Adipocyte (in vitro differentiated cells): Measurements from ENCODE around the gene NOS3.

Experiments used
- DNase-seq: peaks from one replicate; pipeline ENCODE4 v3.0.0-alpha.2; 2015; ENCODE audit warnings: low read depth
- H3K27me3 ChIP-seq: replicated peaks from 2 replicates; pipeline ENCODE4 v1.7.0; 2013; ENCODE audit warnings: mild to moderate bottlenecking, low read length, moderate library complexity; ENCODE audit not compliant: control insufficient read depth, insufficient read depth
- H3K36me3 ChIP-seq: 2 replicates; pipeline ENCODE4 v1.7.0; 2013; ENCODE audit warnings: low read length, mild to moderate bottlenecking, moderate library complexity; ENCODE audit not compliant: control insufficient read depth, insufficient read depth, severe bottlenecking
- H3K4me1 ChIP-seq: 2 replicates; pipeline ENCODE4 v1.7.0; 2013; ENCODE audit warnings: mild to moderate bottlenecking, low read length, moderate library complexity; ENCODE audit not compliant: control insufficient read depth, insufficient read depth
- H3K4me3 ChIP-seq: 2 replicates; pipeline ENCODE4 v1.7.0; 2013; ENCODE audit warnings: mild to moderate bottlenecking, low read length, moderate library complexity
- H3K9ac ChIP-seq: 2 replicates; pipeline ENCODE4 v1.7.0; 2013; ENCODE audit warnings: mild to moderate bottlenecking, low read length, moderate library complexity
- H3K9me3 ChIP-seq: 2 replicates; pipeline ENCODE4 v1.7.0; 2013; ENCODE audit warnings: mild to moderate bottlenecking, low read length, moderate library complexity; ENCODE audit not compliant: control insufficient read depth

NOS3 gene

DNA sequence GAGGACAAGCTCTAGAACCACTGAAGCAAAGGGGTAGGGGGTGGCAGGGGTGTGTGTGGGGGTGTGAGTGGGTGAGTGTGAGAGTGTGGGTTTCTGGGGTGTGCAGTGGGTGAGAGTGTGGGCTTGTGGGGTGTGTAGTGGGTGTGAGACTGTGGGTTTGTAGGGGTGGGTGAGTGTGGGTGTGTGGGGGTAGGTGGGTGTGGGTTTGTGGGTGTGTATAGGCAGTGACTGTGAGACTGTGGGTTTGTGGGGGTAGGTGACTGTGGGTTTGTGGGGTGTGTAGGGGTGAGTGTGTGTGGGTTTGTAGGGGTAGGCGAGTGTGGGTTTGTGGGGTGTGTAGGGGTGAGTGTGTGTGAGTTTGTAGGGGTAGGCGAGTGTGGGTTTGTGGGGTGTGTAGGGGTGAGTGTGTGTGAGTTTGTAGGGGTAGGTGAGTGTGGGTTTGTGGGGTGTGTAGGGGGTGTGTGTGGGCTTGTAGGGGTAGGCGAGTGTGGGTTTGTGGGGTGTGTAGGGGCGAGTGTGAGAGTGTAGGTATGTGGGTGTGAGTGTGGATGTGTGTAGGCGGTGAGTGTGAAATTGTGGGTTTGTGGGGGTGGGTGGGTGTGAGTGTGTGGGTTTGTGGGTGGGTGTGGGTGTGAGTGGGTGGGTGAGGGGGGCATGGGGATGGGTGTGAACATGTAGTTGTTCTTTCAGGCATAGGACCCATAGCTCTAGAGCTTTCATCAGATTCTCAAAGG, 8.8 kb downstream of the NOS3 start:
- H3K27me3 ChIP-seq: peaks cover 35% of the 10 kb centered on the region
- no peak overlapping the region for H3K4me3 ChIP-seq
- DNase-seq: no peak
- H3K9ac ChIP-seq: no peak overlapping the region
- H3K36me3 ChIP-seq: no peaks in the 10 kb centered on the region
- no peaks in the 10 kb centered on the region for H3K4me1 ChIP-seq
- H3K9me3 ChIP-seq: no peaks in the 10 kb centered on the region

GRCh38 chr7:151000897-151001495, 10.2 kb downstream of the NOS3 start:
- H3K4me1 ChIP-seq: no peaks in the 10 kb centered on the region
- peaks cover 42% of the 10 kb centered on the region for H3K27me3 ChIP-seq
- no peak overlapping the region for H3K4me3 ChIP-seq
- H3K9me3 ChIP-seq: no peaks in the 10 kb centered on the region
- no peak overlapping the region for H3K9ac ChIP-seq
- H3K36me3 ChIP-seq: no peaks in the 10 kb centered on the region
- DNase-seq: no peak

DNA sequence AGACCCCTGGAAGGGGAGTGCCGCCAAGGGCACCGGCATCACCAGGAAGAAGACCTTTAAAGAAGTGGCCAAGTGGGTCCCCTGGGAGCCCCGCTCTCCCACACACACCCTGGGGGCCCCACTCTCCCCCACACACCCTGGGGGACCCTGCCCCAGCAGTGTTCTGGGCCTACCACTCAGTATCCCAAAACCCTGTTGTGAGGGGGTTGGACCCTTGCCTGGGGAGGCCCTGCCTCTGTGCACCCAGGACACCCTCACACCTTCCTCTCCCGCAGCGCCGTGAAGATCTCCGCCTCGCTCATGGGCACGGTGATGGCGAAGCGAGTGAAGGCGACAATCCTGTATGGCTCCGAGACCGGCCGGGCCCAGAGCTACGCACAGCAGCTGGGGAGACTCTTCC, 10.7 kb downstream of the NOS3 start:
- no peak overlapping the region for H3K4me3 ChIP-seq
- H3K9ac ChIP-seq: no peak overlapping the region
- H3K4me1 ChIP-seq: no peaks in the 10 kb centered on the region
- no peaks in the 10 kb centered on the region for H3K9me3 ChIP-seq
- H3K36me3 ChIP-seq: no peaks in the 10 kb centered on the region
- DNase-seq: no peak
- peaks cover 42% of the 10 kb centered on the region for H3K27me3 ChIP-seq

- no peak overlapping the region for H3K4me3 ChIP-seq
- H3K36me3 ChIP-seq: no peaks in the 10 kb centered on the region
- no peak overlapping the region for H3K9ac ChIP-seq
Measured at GRCh38 chr7:151003572-151003971, 12.8 kb downstream of the NOS3 start.

DNA sequence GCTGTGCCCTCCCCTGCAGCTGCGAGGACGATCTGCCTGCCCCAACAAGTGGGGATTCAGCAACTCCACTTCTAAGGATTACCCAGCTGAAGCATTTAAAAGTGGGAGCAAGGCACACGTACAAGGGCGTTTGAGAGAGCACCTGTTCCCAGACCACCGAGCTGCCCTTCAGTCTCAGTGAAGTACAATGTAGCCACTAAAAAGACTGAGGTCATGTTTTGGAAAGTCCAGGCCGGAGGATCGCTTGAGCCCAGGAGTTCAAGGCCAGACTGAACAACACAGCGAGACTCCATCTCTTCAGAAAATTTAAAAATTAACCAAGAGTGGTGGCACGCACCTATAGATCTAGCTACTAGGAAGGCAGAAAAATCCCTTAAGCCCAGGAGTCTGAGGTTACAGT, 14.7 kb downstream of the NOS3 start:
- DNase-seq: no peak
- Histone ChIP-seq H3K4me1 (no peaks in the 10 kb centered on the region), H3K36me3 (no peaks in the 10 kb centered on the region), H3K4me3 (no peak overlapping the region), H3K27me3 (peaks cover 23% of the 10 kb centered on the region), H3K9me3 (no peaks in the 10 kb centered on the region), H3K9ac (no peak overlapping the region)

More at GRCh38 chr7:151003572-151003971, 12.8 kb downstream of the NOS3 start:
- peaks cover 32% of the 10 kb centered on the region for H3K27me3 ChIP-seq
- H3K4me1 ChIP-seq: no peaks in the 10 kb centered on the region
- no peak for DNase-seq
- H3K9me3 ChIP-seq: no peaks in the 10 kb centered on the region

DNA sequence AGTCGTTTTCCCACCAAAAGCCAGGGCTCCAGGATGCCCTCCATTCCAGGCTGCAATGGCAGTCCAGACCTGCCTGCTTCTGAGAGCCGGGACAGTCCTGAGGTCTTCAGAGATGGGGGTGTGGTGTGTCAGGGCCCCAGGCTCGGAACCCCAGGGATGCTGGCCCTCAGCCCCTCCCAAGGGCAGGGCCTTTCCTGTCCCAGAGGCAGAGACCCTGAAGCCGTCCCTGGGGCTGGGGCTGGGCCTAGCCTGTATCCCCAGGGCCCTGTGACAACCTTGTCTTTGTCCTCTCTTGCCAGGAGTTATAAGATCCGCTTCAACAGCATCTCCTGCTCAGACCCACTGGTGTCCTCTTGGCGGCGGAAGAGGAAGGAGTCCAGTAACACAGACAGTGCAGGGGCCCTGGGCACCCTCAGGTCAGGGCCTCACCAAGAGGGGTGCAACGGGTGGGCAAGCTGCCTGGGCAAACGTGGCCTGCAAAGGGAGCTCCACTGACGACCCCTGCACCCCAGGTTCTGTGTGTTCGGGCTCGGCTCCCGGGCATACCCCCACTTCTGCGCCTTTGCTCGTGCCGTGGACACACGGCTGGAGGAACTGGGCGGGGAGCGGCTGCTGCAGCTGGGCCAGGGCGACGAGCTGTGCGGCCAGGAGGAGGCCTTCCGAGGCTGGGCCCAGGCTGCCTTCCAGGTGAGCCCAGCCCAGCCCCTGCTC, 15.9 kb downstream of the NOS3 start:
- H3K36me3 ChIP-seq: no peaks in the 10 kb centered on the region
- H3K9me3 ChIP-seq: no peaks in the 10 kb centered on the region
- peaks cover 4% of the 10 kb centered on the region for H3K4me1 ChIP-seq
- no peak overlapping the region for H3K9ac ChIP-seq
- H3K27me3 ChIP-seq: peaks cover 16% of the 10 kb centered on the region
- DNase-seq: no peak
- no peak overlapping the region for H3K4me3 ChIP-seq

DNA sequence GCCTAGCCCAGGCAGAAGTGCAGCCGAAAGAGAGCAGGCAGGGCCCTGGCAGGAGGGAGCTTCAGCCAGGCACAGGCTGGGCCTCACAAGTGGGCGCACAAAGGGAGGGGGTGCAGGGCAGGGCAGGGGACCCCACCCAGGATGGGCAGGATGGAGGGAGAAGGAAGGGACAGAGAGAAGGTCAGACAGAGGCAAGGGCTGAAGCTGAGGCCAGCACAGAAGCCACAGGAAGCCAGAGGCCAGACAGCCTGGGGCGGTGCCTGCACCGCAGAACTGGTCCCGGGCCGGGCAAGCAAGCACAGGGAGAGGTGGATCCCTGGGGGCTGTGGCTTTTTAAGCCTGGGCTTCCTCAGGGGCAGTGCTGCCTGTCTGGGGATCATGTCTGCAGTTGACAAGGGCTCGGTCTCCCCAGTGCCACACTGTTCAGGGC, 16.7 kb downstream of the NOS3 start:
- no peaks in the 10 kb centered on the region for H3K9me3 ChIP-seq
- H3K36me3 ChIP-seq: no peaks in the 10 kb centered on the region
- peaks cover 7% of the 10 kb centered on the region for H3K4me1 ChIP-seq
- no peak overlapping the region for H3K9ac ChIP-seq
- peaks cover 17% of the 10 kb centered on the region for H3K27me3 ChIP-seq
- DNase-seq: no peak
- no peak overlapping the region for H3K4me3 ChIP-seq

DNA sequence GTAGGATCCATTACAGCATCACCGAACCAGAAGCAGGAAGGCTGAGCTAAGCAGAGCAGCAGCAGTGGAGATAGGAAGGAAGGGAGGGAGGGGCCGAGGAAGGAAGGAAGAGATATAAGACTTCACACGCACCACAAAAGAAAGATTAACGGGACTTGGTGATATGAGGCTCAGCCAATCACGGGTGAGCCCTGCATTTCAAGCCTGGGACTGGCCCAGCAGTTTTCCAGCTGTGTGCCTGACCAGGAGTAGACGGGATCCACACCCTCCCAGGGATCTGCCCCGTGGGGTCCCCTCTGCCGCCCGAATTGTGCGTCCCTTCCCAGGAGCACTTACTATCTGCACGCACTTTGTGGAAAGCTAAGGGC, 17.3 kb downstream of the NOS3 start:
- peak overlapping the region; percentile 63 for H3K9ac ChIP-seq
- H3K9me3 ChIP-seq: no peaks in the 10 kb centered on the region
- H3K36me3 ChIP-seq: no peaks in the 10 kb centered on the region
- peak overlapping the region; percentile 69 for H3K4me3 ChIP-seq
- peaks cover 12% of the 10 kb centered on the region for H3K4me1 ChIP-seq
- H3K27me3 ChIP-seq: peaks cover 16% of the 10 kb centered on the region
- no peak for DNase-seq

DNA sequence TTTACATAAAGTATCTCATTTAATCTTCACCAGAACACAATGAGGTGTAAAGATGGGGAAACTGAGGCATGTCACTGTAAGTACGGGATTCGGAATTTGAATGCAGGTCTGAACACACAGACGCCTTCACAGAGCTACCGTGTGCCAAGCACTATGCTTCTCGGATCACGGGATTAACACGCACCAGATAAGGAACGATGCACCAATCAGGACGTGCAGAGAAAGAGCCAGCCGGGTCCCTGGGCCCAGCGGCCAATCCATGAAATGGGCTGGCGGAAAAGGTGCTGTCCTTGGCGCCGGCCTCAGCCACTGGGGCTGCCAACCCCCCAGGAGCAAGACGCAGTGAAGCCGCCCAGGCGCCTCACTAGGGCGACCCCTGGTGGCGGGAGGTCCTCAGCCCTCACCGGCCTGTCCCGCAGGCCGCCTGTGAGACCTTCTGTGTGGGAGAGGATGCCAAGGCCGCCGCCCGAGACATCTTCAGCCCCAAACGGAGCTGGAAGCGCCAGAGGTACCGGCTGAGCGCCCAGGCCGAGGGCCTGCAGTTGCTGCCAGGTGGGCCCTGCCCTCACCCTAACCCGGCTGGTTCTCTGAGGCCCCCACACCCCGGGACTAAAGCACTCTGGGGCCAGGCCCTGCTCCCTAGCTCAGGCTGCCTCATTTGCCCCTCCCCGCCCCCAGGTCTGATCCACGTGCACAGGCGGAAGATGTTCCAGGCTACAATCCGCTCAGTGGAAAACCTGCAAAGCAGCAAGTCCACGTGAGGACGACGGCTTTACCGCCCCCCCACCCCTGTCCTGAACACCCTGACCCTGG, 17.9 kb downstream of the NOS3 start:
- Histone ChIP-seq H3K27me3 (peaks cover 13% of the 10 kb centered on the region), H3K9me3 (no peaks in the 10 kb centered on the region), H3K4me3 (peak overlapping the region; percentile 69), H3K36me3 (no peaks in the 10 kb centered on the region), H3K4me1 (peaks cover 13% of the 10 kb centered on the region), H3K9ac (peak overlapping the region; percentile 63)
- DNase-seq: peak; percentile 41

DNA sequence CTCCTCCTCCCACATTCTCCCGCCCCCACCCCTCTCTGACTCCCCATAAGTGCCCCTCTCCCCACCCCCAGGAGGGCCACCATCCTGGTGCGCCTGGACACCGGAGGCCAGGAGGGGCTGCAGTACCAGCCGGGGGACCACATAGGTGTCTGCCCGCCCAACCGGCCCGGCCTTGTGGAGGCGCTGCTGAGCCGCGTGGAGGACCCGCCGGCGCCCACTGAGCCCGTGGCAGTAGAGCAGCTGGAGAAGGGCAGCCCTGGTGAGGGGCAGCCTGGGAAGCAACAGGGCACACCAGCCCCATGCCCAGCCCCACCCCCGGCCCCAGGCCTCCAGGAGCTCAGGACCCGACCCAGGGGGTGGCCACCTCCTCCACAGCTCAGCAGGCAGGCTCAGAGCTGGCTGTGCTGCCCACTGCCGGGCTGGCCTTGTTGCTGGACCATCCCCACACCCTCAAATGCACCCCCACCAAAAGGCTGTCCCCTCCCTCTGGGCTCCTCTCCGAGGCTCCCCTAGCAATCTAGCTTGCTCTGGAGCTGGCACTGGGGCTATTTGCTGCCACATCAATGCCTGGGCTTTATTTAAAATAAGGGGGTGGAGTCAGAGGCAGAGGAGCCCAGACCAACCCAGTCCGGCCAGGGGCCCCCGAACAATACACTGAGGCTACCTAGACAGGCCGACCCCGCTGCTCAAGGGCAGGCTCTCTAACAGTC, 18.7 kb downstream of the NOS3 start:
- Histone ChIP-seq H3K9ac (no peak overlapping the region), H3K27me3 (peaks cover 12% of the 10 kb centered on the region), H3K4me1 (peaks cover 19% of the 10 kb centered on the region), H3K9me3 (no peaks in the 10 kb centered on the region), H3K36me3 (no peaks in the 10 kb centered on the region), H3K4me3 (no peak overlapping the region)
- DNase-seq: no peak
